HG03025 (cell line): ENCODE results near the gene MEF2C.
A peak's percentile ranks its signal among the peaks of the same experiment; 100 is the strongest.

Experiments used
- ATAC-seq: cut with Tn5 transposase; IDR thresholded peaks from one replicate; pipeline ENCODE4 v1.9.1; 2021; ENCODE audit warnings: mild to moderate bottlenecking, moderate library complexity; ENCODE audit not compliant: unreplicated experiment, low FRiP score

The MEF2C gene

GRCh38 chr5:88889189-88890069 lies 6.4 kb upstream of the MEF2C start:
- ATAC-seq = peak; percentile 33

- ATAC-seq = no peak
These were observed 5.8 kb upstream of the MEF2C start for GRCh38 chr5:88888848-88889188.

- ATAC-seq = no peak
These were observed 5.3 kb upstream of the MEF2C start for GRCh38 chr5:88888291-88888690.

DNA sequence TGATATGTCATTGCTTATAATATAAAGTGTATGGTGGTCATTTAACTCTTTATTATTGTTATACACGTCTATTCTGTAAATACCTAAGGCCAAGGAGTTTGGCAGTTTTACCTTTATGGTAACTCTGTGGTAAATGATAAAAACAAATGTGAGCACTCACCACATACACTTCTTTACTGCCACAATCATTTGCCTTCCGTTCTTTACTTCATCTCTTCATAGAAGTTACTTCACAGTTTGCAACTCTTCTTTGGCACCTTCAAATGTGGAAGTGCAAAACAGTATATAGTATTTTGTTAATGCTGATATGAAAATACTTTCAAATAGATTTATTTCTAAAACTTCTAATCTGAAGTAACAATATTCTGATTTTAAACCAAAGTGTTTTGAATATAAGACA lies 4.4 kb upstream of the MEF2C start:
- no peak for ATAC-seq

- ATAC-seq = no peak
These were observed 3.9 kb upstream of the MEF2C start for GRCh38 chr5:88886746-88887341.

GRCh38 chr5:88886252-88886651 lies 3.3 kb upstream of the MEF2C start:
- no peak for ATAC-seq

DNA sequence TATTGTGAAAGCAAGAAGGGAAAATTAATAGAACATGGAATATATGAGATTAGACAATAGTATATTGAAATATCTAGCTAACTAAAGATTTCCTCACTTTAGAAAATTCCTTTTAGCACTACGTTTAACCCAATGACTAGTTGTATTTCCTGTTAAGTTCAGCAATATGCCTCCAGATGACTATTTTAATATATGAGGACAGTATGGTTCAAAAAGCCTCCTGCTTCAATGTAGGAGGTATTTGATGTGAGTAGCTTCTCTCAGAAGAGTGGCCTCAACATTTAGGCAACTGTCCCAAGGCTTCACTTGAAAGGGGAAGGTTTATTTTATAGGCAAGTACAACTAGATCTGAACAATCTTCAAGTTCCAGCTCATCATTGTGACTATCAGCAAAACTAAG lies 2.0 kb upstream of the MEF2C start:
- ATAC-seq = no peak

GRCh38 chr5:88884608-88884877 lies 1.6 kb upstream of the MEF2C start:
- no peak for ATAC-seq

GRCh38 chr5:88883836-88884607 lies 1.0 kb upstream of the MEF2C start:
- ATAC-seq = no peak

GRCh38 chr5:88882276-88883038 lies 527 bp downstream of the MEF2C start:
- ATAC-seq = no peak

- no peak for ATAC-seq
These were observed 1.4 kb downstream of the MEF2C start for GRCh38 chr5:88881571-88881971.

DNA sequence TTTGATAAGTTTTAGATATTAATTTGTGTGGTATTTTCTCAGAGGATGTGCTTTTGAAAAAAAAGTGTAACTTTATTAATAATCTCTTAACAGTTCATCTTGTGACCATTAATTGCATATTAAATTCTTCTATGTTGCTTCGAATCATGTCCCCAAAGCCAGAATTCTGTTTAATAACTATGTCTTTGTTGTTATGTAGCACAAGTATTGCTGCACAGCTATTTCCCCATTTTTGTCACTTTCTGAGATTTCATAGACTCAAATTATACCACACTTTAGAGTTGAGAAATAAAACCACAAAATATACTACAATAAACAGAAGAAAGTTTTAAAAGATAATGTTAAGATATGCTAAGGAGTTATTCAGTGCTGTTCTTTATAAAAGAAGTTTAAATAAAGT lies 2.8 kb downstream of the MEF2C start:
- no peak for ATAC-seq

DNA sequence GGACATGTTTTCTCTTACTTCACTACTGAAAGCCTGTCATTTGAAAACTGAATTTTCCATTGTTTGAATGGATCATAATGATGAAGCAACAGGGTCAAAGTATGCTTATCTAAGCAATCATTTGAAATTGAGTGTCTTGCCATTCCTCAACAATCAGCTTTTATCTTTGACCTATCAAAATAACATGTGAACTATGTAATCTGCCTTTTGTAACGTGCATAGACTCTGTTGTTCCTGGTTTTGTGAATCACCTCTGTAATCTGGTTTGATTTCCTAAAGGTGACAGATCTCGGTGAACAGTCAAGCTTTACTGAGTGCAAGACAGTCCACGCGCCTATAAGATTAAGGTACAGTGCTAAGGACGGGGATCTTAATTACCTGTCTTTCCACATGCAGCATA lies 3.3 kb downstream of the MEF2C start:
- ATAC-seq = no peak

- no peak for ATAC-seq
These were observed 4.0 kb downstream of the MEF2C start for GRCh38 chr5:88878976-88879375.

DNA sequence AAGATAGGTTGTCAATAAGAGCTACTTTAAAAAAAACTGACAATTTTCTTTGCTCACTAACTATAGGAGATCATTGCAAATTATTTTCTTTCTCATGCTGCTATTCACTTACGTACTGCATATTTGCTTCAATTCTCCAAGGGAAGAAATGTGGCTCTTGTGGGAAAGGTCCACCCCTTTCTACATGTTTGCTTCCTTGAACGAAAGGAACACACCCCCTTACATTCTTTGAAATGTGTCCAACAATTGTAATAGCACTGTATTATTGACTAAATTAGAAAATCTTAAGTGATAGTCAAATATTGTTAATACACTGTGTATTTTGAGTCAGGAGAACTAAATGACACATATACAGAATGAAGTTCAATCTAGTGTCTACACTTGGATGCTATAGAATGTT lies 5.2 kb downstream of the MEF2C start:
- ATAC-seq = no peak

DNA sequence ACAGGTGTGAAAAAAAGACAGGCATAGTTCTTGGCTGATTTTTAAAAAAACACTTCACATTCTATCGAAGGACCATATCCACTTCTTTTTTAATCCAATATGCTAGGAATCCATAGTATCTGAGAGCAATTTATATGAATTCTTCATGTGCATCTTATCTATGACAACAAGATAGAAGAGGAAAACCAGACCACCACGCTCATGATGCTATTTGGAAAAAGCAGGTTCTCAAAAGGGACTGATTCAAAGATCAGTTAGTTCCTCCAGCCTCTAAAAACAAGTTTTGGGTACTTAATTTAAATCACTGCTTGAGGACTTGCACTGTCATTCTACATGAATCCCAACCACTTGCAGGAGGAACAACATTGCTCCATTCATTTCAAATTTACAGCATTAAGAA lies 6.3 kb downstream of the MEF2C start:
- ATAC-seq = no peak

- no peak for ATAC-seq
These were observed 7.4 kb downstream of the MEF2C start for GRCh38 chr5:88875341-88876234.

DNA sequence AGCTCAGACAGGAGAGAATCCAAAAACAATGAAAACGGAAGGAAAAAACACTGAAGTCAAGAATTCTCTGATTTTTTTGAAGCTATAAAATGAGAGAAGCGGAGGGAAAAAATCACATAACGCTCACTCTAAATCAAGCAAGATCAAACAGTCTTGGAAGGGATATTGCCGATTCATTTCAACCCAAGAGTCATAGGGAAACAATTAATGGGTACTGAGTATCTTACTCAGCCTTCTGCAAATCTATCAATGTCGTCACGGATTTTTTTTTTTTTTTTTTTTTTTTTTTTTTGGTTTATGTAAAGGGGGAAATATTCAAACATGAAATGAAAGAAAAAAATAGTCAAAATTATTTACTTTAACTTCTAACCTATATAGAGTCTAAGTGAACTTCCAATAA lies 9.5 kb downstream of the MEF2C start:
- ATAC-seq = no peak

- ATAC-seq = peak; percentile 43
These were observed 10.0 kb downstream of the MEF2C start for GRCh38 chr5:88872971-88873370.

GRCh38 chr5:88870285-88870684 lies 12.7 kb downstream of the MEF2C start:
- ATAC-seq = no peak
